ENCODE data around the gene AJAP1.

Gene AJAP1

DNA sequence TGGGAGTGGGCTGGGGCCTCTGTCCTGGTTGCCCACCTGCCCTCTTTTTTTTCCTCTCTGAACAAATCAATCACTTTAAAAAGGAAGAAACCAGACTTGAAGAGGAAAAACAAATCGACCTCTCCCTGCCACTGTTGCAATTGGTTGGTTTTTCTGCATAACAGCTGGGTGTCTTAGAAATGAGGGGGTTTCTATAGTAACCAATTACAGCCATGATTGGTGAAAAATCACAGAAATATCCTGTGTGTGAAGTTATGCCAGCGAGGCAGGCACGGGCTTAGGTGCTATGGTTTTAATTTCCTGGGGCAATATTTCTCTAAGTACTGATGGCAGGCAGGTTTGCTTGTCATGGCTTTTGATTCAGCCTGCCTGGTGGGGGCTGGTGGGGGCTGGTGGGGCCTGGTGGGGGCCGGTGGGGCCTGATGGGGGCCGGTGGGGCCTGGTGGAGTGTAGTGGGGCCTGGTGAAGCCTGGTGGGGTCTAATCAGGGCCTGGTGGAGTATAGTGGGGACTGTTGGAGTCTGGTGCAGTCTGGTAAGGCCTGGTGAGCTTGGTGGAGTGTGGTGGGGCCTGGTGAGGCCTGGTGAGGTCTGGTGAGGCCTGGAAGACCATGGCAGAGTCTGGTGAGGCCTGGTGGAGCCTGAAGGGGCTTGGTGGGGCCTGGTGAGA lies 54.6 kb downstream of the AJAP1 start:
- no peak for DNase-seq

DNA sequence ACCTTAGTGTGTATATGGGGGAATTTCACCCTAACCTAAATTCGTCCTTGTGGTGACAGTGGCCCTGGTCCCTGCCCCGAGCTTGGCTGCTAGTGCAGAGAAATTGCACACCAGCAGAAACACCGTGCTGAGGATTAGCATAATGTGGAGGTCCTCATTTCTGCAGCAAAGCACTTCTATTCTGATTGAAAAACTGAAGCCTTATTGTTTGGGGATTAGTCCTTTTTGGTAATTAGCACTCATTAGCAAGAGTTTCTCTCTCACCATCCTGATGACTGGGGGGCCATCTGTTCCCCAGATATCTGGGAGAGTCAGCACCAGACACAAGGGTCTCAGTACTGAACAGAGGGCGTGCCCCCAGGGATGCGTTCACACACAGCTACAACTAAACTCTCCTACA lies 55.2 kb downstream of the AJAP1 start:
- DNase-seq: no peak

DNA sequence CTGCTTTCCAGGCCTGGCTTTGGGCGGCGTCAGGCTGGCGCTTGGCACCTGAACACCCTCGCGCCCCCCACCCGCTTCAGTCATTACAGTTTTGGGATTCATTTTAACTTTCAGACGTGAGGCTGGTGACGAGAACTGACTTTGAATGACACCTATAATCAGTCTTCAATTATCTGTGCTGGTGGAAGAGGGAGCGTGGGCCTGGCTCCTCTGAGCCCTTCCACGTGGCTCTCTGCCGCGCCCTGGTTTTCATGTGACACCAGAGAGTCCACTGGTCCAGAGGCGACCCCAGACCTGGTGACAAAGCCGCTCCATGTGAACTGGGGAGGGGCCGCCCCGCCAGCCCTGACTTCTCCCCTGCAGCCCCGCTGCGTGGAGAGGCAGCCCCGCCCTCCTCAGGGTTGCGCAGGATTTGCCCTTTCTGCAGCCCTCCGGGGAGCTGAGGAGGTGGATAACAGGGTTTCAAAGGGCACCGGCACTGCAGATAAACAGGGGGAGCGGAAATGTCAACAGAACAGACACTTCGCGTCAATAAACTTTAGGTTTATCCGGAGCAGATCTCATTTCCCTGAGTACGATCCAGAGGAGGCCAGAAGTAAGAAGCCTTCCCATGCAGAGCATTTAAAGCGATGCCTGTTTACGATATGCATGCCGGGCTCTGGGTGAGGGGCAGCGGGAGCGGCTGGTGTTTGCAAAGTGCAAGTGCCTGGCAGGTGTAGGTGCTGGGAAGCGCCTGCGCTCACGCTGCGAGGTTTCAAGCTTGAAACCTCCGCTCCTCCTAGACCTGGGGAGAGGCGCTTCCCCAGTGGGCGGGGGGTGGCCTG lies 56.4 kb downstream of the AJAP1 start:
- DNase-seq: no peak

DNA sequence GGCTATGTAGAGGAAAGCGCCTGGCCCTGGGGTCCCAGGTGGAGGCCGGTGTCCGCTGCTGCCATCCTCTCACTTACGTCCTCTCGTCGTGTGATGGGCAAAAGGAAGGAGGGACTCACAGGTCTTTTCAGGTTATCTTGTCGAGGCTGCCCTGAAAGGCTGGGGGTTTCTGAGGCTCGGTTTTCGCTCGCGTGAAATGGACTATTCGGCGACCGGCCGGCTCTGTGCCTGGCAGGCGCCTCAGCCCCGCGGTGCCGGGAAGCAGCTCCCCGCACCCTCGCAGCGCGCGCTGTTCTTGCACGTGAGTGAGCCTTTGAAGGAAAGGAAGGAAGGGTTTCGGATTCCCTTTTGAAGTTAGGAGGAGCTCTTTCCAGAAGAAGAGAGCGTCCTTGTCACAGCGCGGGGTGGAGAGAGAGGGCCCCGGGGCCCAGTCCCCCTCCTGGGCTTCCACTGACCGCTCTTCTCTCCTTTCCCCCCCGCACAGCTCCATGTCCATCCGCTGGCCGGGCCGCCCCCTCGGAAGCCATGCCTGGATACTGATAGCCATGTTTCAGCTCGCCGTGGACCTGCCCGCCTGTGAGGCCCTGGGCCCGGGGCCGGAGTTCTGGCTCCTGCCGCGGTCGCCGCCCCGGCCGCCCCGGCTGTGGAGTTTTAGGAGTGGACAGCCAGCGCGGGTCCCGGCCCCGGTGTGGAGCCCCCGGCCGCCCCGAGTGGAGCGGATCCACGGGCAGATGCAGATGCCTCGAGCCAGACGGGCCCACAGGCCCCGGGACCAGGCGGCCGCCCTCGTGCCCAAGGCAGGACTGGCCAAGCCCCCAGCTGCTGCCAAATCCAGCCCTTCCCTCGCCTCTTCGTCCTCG lies 57.2 kb downstream of the AJAP1 start:
- no peak for DNase-seq

DNA sequence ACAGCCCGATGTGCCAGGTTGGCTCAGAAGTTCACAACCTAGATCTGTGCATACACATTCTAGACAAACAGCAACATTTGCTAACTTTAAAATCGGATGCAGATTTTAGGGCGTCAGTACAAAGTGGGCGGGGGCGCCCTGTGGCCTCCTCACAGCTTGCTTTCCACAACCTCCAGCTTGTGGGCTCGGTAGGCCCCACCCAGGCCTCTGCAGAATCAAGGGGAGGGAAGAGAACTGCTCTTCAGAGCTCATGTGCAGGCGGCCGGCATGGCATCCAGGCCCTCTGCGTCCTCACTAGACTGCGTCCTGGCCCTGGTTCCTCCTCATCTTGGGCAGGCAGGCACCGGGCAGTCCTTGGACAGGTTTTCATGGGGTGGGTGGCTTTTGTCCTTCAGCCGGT lies 59.3 kb downstream of the AJAP1 start:
- no peak for DNase-seq

DNA sequence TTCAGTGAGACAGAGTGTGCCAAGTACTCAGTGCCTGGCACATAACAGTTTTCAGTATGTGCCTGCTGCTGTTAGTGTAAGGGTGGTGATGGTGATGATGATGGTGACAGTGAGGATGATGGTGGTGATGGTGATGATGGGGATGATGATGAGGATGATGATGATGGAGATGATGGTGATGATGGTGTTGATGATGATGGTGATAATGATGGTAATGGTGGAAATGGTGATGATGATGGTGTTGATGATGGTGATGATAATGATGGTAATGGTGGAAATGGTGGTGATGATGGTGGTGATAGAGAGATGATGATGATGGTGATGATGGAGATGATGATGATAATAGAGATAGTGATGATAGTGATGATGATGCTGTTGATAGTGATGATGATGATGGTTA lies 62.0 kb downstream of the AJAP1 start:
- no peak for DNase-seq

DNA sequence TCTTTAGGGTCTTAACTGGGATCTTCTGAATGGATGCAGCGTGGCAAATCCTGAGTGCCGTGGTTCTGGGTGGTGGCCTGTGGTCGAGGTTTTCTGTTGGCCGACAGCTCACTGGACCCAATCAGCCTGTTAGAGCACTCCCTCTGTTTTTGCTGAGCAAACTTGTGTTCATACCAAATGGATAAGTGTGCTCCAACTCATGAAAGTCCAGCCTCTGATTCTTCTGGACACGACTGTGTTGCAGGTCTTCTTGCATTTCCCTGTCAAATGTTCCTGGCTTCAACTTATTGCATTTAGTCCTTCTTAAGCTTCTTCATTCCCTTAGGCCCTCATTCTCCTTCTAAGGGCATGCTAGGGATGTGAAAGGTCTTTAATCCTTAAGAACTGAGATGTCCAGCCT lies 63.7 kb downstream of the AJAP1 start:
- no peak for DNase-seq

DNA sequence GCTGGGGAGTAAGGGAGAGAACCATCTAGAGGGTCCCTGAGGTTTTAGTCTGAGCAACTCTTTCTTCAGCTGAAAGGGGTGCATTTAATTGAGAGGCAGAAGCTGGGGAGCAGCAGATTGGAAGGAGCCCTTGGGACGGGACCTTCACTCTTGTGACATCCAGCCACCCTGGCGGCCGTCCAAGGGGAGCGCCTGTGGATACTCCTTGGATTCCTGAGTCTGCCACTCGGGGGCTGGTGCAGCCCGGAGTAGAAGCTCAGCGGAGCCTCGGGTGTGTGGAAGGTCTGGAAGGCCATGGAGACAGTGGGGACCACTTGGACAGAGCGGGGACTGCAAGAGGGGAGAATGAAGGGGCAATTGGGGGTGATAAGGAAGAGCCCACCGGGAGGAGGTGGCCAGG lies 68.7 kb downstream of the AJAP1 start:
- no peak for DNase-seq

DNA sequence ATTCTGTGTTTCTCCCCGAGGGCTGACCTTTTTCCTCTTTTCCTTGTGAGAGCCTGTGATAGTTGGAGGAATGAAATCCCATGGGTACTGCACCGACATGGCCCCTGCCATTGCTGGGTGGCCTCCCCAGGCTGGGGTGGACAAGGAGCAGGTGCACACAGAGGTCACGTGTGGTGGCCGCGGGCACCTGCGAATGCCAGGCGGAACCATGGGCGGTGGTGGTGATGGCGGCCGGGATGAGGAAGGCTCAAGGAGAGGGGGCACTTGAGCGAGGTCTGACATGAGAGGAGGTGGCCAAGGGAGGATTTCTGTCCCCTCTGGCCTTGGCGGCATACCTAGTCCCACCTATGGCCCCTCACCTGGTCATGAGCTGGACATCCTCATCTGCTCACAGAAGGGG lies 69.6 kb downstream of the AJAP1 start:
- DNase-seq: no peak

DNA sequence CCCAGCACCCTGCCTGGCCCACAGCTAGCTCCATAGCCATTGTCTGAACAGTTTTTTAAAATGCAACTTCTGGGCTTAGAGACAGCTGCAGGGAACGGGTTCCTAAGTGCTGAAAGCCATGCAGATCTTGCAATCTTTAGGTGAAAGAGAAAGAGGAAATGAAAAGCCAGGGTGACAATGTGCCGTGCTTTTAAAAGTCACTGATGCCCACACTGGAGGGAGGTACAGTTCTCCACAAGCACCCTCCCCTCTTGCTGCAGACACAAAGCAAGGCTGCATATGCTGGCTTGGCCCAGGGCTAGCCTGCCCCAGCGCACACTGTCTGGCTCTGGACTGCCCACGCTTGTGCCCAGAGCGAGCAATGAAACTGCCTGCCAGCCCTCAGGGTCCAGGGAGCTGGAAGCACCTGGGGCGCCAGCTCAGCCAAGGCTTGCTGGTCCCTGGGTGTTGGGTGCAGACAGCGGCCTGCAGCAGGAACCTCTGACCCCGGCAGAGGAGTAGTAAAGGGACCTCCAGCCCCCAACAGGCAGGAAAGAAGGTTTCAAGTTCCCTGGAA lies 70.4 kb downstream of the AJAP1 start:
- no peak for DNase-seq

DNA sequence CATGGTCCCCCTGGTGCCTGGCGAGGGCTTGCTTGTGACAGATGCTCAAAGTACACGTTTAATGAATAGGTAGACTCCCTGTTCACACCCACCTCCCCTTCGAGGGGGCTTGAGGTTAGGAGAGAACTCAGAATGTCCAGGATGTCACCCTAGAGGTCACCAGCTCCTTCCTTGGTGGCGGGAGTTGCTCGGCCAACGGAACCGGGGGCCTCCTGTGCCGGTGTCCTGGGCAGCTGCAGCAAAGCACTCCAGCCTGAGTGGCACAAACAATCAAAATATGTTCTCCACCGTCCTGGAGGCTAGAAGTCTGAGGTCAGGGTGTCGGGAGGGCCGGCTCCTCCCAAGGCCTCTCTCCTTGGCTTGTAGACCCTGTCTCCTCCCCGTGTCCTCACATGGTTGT lies 71.0 kb downstream of the AJAP1 start:
- no peak for DNase-seq

DNA sequence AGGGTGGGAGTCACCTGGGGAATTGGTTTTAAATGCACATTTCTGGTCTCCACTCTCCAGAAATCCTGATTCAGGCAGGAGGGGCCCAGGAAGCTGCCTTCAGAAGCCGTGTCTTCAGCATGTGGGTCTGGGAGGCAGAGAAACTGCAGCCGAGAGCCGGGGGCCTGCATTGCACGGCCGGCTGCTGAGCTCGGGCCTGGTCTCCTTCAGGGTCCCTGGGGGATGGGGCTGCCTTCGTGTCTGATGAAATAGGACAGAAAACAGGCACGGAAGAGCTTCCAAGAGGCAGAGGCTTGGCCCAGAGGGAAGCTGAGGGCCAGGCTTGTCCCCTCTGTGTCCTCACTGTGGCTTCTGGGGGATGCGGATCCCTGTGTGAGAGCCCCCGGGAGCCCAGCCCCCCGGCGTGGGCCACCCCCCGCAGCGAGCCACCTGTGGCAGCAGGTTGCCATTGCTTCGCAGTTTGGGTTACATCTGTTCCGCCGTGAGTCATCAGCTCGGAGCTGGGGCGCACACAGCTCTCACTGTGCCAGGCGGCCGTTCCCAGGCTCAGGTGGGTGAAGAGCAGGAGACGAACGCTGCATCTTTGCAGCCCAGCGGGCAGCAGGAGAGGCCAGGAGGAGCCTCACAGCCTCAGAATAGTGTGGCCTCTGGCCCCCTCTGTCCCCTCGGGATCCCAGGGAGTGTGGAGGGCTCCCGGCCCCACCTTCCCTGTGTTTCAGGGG lies 72.4 kb downstream of the AJAP1 start:
- no peak for DNase-seq

DNA sequence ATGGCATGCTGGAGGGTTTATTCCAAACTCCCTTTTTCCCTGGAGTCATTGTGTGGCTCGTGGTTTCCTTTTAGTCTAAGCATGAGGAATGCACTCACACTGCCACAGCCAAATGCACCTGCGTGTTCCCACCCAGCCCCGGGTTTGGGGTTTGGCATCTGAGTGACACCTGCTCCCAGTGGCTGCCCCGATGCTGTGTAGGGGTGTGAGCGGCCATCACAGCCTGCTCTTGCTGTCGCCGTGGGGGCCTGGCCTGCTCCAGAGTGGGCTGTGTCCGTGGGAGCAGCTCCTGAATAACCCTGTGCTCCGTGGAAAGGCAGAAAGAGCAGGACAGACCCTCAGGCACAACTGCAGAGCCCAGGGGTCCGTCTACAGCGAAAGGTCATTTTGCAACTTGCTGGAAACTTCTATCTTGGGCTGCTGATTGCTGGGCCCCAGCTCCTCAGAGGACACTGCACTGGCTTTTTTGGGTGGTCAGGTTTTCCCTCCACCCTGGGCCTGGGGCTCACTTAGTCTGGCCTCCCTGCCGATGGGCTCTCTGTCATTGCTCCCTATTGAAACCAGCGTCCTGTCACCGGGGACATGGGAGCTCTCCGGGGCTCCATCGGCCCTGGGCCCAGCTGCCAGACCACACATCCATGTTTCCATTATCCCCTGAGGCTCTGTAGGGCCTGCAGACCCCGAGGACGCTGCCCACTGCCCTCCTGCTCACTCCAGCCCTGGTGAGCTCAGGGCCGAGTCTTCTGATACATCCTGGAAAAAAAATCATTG lies 74.1 kb downstream of the AJAP1 start:
- DNase-seq: no peak

DNA sequence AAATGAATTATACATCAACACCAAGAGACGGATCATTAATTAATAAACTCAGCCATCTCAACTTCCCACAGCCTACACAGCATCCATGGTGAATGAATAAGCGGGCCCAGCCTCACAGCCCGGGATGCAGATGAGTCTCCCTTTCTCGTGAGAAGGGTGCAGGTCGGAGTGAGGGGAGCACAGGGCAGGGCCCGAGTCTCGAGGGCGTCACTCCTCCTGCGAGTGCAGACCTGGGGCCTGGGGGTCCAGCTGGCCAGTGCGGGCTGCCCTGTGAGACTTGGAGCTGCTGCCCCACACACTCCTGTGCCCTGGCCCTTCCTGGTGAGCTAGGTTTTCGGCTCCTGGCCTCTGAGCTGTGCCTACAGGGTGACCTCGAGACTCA lies 74.7 kb downstream of the AJAP1 start:
- no peak for DNase-seq

DNA sequence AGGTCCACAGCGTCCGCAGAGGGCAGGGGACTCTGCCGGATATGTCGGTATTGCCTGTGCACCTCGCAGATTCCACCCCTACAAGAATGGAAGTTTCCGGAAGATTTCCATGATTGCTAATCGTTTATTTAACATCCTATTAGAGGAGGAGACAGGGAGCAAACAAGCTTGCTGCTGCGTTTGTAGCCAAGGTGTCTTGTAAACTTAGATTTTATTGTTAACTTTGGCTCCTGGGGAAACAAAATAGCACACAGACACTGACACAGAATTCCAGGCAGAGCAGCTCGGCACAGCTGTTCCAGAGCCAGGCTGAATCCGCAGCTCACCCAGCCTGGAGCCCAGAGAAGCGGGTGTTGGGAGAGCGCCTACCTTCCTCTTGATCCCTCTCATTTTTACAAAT lies 75.7 kb downstream of the AJAP1 start:
- DNase-seq: no peak

DNA sequence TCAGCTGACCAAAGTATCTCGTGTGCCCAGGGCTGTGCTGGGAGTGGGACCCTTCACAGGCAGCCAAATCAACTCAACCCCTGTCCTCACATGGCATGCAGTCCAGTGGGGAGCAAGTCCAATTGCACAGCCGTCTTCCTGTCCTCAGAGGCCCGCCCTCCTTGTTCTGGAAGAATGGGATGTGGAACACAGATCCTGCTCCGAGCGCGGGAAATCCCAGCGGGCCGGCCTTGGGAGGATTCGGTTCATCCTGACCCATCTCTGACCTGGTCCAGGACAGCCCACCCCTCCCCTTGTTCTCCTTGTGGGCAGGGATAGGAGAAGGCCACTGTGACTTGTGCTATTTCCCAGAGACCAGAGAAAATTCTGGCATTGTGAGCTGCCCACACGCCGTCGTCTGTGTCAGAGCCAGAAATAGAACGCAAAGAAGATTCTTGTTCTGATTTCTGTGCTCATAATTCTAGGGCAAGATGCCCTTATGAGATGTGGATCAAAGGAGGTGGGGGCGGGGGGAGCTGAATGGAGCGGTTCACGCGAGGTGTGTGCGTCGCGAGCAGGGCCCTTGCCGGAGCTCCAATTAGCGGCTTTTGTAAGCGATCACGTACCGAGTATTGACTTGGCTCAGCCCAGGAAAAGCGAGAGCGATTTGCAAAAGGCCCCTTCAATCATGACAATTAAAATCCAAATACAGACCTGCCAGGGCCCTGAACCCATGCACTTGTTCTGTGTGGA lies 79.2 kb downstream of the AJAP1 start:
- no peak for DNase-seq

DNA sequence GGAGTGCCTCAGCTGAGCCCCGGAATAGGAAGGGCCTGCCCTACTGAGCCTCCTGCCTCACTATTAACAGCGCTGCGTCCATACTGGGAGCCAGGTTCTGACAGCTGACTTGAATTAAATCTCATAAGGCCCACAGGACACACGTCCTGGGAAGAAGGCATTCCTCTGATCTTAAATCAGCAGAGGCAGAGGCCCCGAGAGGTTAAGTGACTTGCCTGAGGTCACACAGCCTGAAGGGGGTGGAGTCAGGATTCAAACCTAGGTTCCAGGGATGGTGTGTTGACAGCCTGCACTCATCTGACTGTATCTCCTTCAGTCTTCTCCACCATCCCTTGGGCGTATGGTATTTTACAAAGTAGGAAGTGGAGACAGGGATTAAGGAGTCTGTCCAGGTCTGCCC lies 79.8 kb downstream of the AJAP1 start:
- DNase-seq: no peak

DNA sequence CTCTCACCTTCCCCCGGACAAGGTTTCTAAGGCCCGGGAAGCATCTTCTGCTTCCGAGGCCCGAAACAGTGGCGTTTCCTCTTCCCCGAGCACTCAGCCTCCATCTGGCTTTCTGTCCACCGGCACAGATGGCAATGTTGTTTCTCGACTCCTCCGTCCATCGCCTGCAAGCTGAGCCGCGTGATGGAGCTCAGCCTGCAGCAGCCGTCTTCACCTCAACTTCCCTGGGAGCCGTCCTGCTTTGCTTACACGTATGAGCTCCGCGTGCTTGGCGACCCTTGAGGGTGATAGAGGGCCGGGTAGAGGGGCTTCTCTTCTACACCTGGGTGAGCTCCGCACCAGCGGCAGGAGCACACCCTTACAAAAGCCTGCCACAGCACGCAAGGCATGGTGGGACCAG lies 80.4 kb downstream of the AJAP1 start:
- no peak for DNase-seq

DNA sequence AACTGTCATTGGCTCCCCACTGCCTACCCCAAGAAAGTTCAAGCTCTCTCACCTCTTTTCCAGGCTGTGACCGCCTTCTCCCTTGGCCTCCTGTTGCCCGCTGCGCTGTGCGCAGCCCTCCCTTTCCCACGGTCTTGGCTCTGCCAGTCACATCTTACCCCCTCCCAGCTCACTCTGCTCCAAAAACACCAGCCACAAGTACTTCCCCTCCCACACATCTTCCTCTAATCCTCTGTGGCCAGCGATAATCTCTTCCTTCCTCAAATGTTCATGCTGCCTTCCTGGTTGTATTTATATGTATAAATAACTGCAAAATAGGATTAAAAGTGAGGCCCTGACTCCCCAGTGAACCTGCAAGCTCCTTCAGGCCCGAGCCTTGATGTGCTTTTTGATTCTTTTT lies 81.8 kb downstream of the AJAP1 start:
- DNase-seq: no peak

DNA sequence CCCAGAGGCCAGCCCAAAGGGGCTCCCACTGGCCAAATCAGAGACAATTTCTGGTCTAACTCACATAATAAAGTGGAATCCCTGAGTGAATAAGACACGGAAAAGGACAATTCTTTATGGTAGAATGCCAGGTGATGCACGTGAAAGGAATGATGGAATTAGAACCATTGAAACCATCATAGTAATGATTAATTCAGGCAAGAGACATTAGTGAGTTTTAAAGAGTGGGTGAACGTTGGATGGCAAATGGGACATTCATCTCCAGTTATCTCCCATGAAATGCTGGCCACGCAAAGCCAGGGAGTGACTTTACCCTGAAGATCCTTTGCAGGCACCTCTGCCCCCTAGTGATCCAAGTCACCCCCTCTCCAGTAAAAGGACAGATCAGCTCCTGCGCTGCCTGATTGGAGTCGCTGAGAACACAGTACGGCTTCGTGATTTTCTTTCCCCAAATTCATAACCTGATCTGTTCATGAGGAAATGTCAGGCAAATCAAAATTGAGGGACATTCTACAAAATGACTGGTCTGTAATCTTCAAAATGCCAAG lies 87.5 kb downstream of the AJAP1 start:
- DNase-seq: no peak
